HG03025 (cell line): ENCODE data around the gene F5.

Experiments used
- ATAC-seq: cut with Tn5 transposase; IDR thresholded peaks from one replicate; pipeline ENCODE4 v1.9.1; 2021; ENCODE audit warnings: mild to moderate bottlenecking, moderate library complexity; ENCODE audit not compliant: unreplicated experiment, low FRiP score

The F5 gene

DNA sequence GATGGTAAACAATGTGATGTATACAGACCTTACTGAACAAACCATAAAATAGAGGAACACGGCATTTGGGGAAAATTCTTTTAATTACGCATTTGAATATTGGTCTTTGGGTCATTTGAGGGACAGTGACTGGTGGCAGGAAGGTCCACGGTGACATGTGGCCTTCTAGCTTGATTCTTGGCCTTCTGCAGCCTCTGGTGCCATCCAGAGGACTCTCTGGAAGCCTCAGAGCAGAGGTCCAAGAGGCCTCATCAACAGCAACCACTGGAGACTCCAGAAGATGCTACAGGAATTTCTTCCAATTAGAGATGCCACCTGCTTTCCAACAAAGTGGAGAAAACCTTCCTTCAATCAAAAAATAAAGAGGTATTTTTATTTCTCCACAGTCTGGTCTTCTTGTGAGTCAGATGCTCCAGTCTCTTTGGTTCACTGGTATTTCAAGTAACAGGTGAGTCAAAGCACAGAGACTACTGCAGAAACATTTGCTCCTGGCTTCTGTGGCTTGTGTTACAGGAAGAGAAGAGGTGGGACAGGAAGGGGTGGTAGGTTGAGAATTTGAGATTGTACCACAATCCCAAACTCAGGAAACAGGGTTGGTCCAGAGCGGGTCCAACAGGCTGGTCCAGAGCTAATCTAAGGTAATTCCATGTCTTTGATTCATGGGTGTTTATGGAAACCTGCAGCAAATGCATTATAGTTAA, 2.7 kb upstream of the F5 start:
- no peak for ATAC-seq

GRCh38 chr1:169588112-169588511, 1.8 kb upstream of the F5 start:
- no peak for ATAC-seq

GRCh38 chr1:169586067-169586394, 250 bp downstream of the F5 start:
- no peak for ATAC-seq

DNA sequence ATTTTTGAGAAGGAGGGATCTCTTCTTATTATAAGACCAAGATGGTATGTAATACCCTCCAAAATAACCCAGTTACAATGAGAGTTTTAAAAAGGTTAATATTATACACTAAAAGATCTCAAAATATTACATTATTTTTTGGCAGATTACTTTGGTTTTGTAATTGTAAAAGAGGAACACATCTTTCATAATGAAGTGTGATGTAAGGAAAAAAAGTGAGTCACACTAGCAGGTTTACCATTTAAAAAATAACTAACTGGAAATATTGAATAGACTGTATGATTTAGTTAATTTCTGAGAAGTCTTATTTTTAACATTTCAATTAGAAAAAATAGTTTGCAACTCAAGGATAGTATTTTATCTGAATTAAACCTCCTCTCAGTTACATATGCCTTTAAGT, 1.1 kb downstream of the F5 start:
- ATAC-seq = no peak

DNA sequence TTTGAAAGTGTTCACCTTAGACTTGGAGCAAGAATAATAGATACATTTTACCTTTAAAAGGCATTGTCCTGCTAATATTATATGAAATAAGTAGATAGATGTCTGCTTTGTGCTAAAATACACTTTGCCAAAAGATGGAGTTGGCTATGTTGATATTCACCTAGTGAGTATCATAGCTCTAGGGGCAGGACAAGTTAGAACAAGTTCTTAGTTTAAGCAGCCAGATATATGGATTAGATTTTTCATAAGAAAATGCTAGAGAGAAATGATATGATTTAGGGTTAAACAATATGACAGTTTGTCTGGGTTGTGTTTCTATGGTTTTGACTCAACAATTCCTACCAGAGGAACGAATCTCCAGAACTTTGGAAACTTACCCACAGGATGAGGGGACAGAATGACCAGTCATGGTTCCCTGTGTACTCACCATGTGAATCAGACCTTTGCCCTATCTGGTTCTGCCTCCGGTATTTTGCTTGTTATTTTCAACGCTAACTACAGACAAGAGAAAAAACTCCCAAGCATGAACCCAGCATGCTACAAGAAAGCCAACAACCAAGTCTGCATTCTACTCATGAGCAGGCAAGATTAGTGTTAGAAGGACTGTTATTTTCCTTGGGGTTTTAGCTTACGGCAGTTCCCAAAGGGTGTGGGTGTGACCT, 1.7 kb downstream of the F5 start:
- no peak for ATAC-seq

GRCh38 chr1:169577981-169578738, 8.1 kb downstream of the F5 start:
- no peak for ATAC-seq

- no peak for ATAC-seq
These were observed 9.3 kb downstream of the F5 start for GRCh38 chr1:169576935-169577331.

GRCh38 chr1:169576241-169576934, 9.9 kb downstream of the F5 start:
- no peak for ATAC-seq

GRCh38 chr1:169574336-169574735, 11.9 kb downstream of the F5 start:
- ATAC-seq = no peak

DNA sequence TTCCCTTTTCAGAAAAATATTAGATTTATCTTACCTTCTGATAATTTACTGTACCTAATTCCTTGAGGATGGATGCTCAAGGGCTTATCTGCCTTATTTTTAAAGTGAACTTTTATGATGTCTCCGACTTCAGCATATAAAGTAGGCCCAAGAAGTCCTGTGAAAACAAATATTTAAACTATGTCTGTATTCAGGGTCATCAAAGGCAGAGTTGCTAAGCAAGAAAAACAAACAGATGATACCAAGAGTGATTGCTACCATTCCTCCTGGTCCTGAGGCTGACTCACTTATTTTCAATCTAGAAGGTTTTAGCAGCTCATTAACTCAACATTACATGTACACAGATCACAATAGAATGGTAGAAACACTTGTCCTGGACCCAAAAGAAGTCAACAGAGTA, 14.1 kb downstream of the F5 start:
- no peak for ATAC-seq

DNA sequence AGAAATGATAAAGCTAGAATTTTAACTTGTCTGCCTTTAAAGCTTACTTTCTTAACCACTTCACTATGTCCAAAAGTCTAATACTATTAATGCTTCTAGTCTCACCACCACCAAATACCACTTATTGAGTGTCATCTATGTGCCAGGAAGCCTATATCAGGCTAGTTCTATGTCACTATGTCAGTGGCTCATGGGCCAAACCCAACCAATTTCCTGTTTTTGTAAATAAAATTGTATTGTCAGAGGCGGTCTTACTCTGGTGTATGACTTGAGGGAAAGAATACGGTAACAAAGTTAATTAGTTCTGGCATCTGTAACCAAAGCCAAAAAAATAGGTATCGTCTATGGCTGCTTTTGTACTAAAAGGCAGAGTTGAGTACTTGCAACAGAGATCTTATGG, 14.8 kb downstream of the F5 start:
- no peak for ATAC-seq

GRCh38 chr1:169570172-169570574, 16.1 kb downstream of the F5 start:
- ATAC-seq = no peak

DNA sequence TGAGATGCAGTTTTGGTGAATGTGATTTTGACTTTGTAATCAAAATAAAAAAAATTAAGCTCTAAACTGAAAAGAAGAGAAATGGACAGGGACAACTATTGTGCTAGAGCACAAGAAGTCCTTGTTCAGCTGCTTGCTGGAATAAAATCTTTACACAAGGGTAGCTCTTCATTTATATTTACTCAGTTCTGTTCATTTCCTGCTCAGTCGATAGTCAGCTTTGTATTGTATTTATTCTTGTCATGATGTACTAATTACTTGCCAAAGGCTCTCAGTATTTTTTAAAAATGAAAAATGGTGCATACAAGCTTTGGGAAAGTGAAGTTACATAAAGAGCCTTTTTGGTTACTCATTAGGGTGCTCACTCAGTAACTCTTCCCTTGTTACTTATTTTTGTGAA, 17.8 kb downstream of the F5 start:
- ATAC-seq = no peak

- no peak for ATAC-seq
These were observed 20.7 kb downstream of the F5 start for GRCh38 chr1:169565335-169566271.

DNA sequence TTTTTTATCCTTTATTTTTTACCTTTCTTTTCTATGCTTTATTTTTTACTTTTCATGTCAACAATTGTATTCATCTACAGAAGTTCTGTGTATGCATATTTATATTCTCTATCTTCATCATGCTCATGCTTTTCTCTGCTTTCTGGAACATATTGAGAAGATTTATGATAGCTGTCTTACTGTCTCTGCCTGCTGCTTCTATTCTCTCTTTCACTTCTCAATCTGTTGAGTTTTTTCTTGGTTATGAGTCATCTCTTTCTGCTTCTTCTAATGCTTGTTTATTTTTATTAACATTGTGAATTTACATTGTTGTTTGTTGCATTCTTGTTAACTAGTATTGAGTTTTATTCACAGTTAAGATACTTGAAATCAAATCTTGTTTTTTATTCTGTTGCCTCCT, 22.6 kb downstream of the F5 start:
- no peak for ATAC-seq

GRCh38 chr1:169563019-169563615, 23.2 kb downstream of the F5 start:
- ATAC-seq = no peak

DNA sequence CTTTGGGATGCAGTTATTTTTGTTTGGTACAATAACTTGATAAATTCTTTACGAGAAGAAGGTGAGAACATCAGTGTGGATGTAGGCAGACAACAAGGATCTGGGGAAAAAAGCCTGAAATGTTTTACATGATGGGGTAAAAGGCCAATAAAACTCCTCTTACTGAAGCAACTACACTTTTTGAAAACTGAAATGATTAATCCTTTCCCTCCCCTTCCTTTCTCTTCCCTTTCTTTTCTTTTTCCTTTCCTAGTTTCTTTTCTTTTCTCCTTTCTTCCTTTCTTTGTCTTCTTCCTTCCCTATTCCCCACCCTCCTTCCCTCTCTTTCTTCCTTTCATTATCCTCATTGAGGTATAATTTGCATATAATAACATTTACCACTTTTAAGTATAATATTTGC, 24.6 kb downstream of the F5 start:
- no peak for ATAC-seq

- no peak for ATAC-seq
These were observed 29.1 kb downstream of the F5 start for GRCh38 chr1:169557131-169557530.

DNA sequence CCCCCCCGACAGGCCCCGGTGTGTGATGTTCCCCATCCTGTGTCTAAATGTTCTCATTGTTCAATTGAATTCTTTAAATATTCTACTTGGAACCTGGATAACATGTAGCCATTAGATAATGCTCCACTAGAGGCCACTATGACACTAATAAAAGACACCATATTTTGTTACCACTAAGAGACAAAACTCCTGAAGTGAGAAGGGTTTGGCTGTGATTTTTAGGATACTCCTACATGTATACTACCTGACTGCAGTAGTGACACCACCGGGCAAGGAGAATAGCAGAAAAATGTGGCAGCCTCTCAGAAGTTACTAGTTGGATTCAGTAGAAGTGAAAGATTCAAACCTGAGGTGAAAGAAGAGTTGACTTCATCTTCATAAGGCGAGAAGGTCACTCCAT, 36.0 kb downstream of the F5 start:
- no peak for ATAC-seq

DNA sequence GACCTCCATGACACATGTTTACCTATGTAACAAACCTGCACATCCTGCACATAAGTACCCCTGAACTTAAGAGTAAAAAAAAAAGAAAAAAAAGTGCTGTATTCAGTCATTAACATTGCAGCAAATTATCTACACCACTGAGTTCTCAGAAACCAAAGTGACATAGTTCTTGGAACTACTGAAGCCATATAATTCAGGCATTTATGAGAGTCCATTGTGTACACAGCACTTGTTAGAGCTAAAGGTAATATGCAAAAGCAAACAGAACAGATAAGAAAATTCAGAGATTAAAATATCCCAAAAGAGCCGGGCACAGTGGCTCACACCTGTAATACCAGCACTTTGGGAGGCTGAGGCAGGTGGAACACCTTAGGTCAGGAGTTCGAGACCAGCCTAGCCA, 38.0 kb downstream of the F5 start:
- no peak for ATAC-seq
